Ishikawa (cell line): ENCODE results near the gene ZNF469.

Source experiments
- EGR1 ChIP-seq: IDR thresholded peaks from 2 replicates; pipeline ENCODE4 v1.6.1; 2012
- EP300 ChIP-seq: IDR thresholded peaks from 2 replicates; pipeline ENCODE4 v1.6.1; 2012; ENCODE audit warnings: borderline replicate concordance
- NFIC ChIP-seq: IDR thresholded peaks from 2 replicates; pipeline ENCODE4 v1.6.1; 2012
- TAF1 ChIP-seq: IDR thresholded peaks from 2 replicates; pipeline ENCODE4 v1.6.1; 2012; ENCODE audit warnings: low read depth, mild to moderate bottlenecking
- TF ChIP-seq, protein P1 (sequence below): IDR thresholded peaks from 2 replicates; pipeline ENCODE4 v1.6.1; 2012; ENCODE audit warnings: low read depth, mild to moderate bottlenecking

DNA sequence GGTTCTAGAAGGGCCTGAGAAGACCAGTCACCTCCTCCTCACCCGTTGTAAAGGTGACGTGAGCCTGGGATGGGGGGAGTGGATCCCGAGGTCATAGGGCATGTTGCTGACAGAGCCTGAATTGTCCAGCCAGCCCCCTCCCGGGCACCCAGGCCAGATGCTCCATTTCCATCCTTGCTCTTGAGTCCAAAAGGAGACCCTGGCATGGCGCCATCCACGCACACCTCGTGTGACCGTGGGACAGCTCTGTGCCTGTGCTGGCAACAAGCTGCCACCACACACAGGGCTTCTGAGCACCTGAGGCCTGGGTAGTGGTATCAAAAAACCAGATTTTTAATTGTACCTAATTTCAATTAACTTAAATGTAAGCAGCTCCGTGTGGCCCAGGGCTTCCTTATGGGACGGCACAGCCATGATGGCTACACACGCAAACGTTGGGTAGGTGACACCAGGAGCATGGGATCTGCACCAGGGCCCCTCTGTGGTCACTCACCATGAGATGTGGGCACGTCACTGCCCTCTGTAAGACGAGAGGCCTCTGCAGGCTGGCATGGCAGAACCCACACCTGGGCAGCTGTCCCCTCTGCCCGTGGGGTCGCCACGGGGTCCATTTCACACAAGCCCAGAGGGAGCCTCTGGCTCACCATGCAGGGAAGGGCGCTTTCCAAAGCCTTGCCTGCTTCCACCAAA is 37.6 kb upstream of the ZNF469 start:
- TF ChIP-seq EGR1 (no peak), NFIC (no peak), EP300 (no peak), TAF1 (no peak)
- TF ChIP-seq, protein P1, sequence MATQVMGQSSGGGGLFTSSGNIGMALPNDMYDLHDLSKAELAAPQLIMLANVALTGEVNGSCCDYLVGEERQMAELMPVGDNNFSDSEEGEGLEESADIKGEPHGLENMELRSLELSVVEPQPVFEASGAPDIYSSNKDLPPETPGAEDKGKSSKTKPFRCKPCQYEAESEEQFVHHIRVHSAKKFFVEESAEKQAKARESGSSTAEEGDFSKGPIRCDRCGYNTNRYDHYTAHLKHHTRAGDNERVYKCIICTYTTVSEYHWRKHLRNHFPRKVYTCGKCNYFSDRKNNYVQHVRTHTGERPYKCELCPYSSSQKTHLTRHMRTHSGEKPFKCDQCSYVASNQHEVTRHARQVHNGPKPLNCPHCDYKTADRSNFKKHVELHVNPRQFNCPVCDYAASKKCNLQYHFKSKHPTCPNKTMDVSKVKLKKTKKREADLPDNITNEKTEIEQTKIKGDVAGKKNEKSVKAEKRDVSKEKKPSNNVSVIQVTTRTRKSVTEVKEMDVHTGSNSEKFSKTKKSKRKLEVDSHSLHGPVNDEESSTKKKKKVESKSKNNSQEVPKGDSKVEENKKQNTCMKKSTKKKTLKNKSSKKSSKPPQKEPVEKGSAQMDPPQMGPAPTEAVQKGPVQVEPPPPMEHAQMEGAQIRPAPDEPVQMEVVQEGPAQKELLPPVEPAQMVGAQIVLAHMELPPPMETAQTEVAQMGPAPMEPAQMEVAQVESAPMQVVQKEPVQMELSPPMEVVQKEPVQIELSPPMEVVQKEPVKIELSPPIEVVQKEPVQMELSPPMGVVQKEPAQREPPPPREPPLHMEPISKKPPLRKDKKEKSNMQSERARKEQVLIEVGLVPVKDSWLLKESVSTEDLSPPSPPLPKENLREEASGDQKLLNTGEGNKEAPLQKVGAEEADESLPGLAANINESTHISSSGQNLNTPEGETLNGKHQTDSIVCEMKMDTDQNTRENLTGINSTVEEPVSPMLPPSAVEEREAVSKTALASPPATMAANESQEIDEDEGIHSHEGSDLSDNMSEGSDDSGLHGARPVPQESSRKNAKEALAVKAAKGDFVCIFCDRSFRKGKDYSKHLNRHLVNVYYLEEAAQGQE, result no peak
